Activated CD8-positive, alpha-beta memory T cell treated with anti-CD3 and anti-CD28 coated beads, Interleukin-2, amount 10 ng/mL, durations not matched to agents 7 days and 5 days (primary cell): ENCODE measurements around the gene C16orf82. TPM values are rescaled to one million over a fixed set of nuclear protein-coding genes. Genes with fewer than 3 reads are reported as not detected.

Source experiments
- ATAC-seq: fragments of 150-1000 bp; cut with Tn5 transposase; one replicate; pipeline ENCODE4 v1.10.0; 2021; ENCODE audit warnings: moderate library complexity
- CTCF ChIA-PET: fragments of 350-600 bp; sonication (Branson Sonifier 250); formaldehyde crosslinking; loops from one replicate; lab custom pipeline; 2021; ENCODE audit warnings: antibody characterized with exemption; lab: Charles Lee
- DNase-seq: peaks from one replicate; pipeline ENCODE4 v3.0.0-alpha.2; 2020
- H3K27ac Mint-ChIP-seq: one replicate; pipeline ENCODE4 v1.8.0; 2021; ENCODE audit warnings: mild to moderate bottlenecking, mixed read lengths
- H3K27me3 Mint-ChIP-seq: one replicate; pipeline ENCODE4 v1.8.0; 2021; ENCODE audit warnings: mixed read lengths
- H3K36me3 Mint-ChIP-seq: one replicate; pipeline ENCODE4 v1.8.0; 2021; ENCODE audit warnings: mild to moderate bottlenecking, mixed read lengths
- H3K4me1 Mint-ChIP-seq: one replicate; pipeline ENCODE4 v1.8.0; 2021; ENCODE audit warnings: mixed read lengths
- H3K4me3 Mint-ChIP-seq: one replicate; pipeline ENCODE4 v1.8.0; 2021; ENCODE audit warnings: mild to moderate bottlenecking, moderate library complexity, mixed read lengths
- H3K9me3 Mint-ChIP-seq: one replicate; pipeline ENCODE4 v1.8.0; 2022; ENCODE audit warnings: low read depth, mixed read lengths
- total RNA-seq, 2 experiments: library from RNA; stranded (reverse); gene quantifications; one replicate each; pipeline ENCODE4 v1.2.3, GENCODE V29; 2021

C16orf82 gene
- total RNA-seq, 2 experiments from 2014 or later: not detected

- DNase-seq (no peak), ATAC-seq (no peak)
- peaks cover 12% of the 10 kb centered on the region for H3K27me3 Mint-ChIP-seq
- H3K36me3 Mint-ChIP-seq: no peaks in the 10 kb centered on the region
- no peak overlapping the region for H3K27ac Mint-ChIP-seq
- peaks cover 2% of the 10 kb centered on the region for H3K4me1 Mint-ChIP-seq
- no peak overlapping the region for H3K4me3 Mint-ChIP-seq
- H3K9me3 Mint-ChIP-seq: no peaks in the 10 kb centered on the region
- CTCF ChIA-PET: interaction anchor here (0.5 to 1.0 kb wide), 2 partner anchors 11 to 1858 kb away, joined by 3 read pairs; no protein-coding TSS in a partner anchor
These were observed 47.3 kb downstream of the C16orf82 start for GRCh38 chr16:27114006-27114405.

GRCh38 chr16:27118526-27118925 lies 51.8 kb downstream of the C16orf82 start:
- ATAC-seq: no peak
- Mint-ChIP-seq H3K27ac (no peak overlapping the region), H3K4me1 (no peaks in the 10 kb centered on the region), H3K36me3 (no peaks in the 10 kb centered on the region), H3K4me3 (no peak overlapping the region), H3K27me3 (peaks cover 11% of the 10 kb centered on the region), H3K9me3 (no peaks in the 10 kb centered on the region)
- CTCF ChIA-PET: interaction anchor here (0.7 to 1.5 kb wide), 2 partner anchors 9 to 421 kb away, joined by 3 to 6 read pairs; no protein-coding TSS in a partner anchor
- no peak for DNase-seq

Other genes with a start within 250 kb of the C16orf82 start
- gene KDM8, start 136.6 kb downstream of the C16orf82 start, total RNA-seq: 10 to 100 TPM; 14.8 to 18.2 TPM
- 10 to 100 TPM; 75.9 to 94.0 TPM for gene NSMCE1, start 201.8 kb downstream of the C16orf82 start, total RNA-seq
- 100 to 1,000 TPM; 155 to 190 TPM for gene IL4R, start 247.0 kb downstream of the C16orf82 start, total RNA-seq